Measurements from ENCODE around the gene FMN1. TPM values are rescaled to one million over a fixed set of nuclear protein-coding genes. Genes with fewer than 3 reads are reported as not detected.

Gene FMN1
- total and polyA plus RNA-seq, 2 of the 13 experiments (the other 11 are each of a cell fraction or from before 2014, with no cell fraction given): 0.20 to 0.60 TPM

DNA sequence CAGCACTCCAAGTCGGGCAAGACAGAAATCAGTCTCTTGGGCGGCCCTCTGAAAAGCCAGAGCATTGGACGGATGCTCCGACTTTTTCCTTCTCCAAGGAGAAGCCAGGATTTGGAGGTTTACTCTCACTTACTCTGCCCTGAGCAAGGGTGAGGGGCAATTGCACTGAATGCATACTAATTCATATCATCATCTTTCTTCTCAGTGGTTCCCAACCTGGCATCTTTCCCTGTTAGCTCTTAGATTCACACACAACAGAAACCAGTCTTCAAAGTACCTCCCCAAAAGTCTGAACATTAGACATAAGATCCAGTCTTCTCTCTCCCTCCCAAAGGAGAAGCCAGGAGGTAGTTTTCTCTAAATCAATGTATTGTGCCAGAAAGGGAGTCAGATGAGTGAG, 257.5 kb downstream of the FMN1 start:
- CTCF ChIA-PET (ENCODE audit: low intra/inter-chr PET ratio, low total read pairs): interaction anchor here (1.2 to 2.2 kb wide), 2 partner anchors 274 to 286 kb away, joined by 3 to 22 read pairs; no protein-coding TSS in a partner anchor
- in situ Hi-C loops (cut with HindIII; ENCODE audit: extremely low pct_ligation_motif_present, low pct_unique_long_range_greater_than_20kb): loop anchor here (5.0 kb wide), 1 partner anchor 275 kb away; no protein-coding TSS in a partner anchor
- H2AFZ ChIP-seq (ENCODE audit: low read length): no peak overlapping the region
- intact Hi-C loops (cut with micrococcal nuclease; ENCODE audit: unreplicated experiment): loop anchor here (1.0 to 10.0 kb wide), 4 partner anchors 52 to 288 kb away; no protein-coding TSS in a partner anchor
- no peaks in the 10 kb centered on the region for H3K79me2 ChIP-seq (ENCODE audit: insufficient read depth, low read length)
- no peak for DNase-seq (ENCODE audit: low spot score)
- POLR2A ChIA-PET: no interaction called here
- BruUV-seq (replicated peaks): no TSS peak
- no peak overlapping the region for H3K27ac ChIP-seq (ENCODE audit: extremely low read length, insufficient read depth, low read length)
- H3K27me3 ChIP-seq (ENCODE audit: control insufficient read depth in 1 of 2, insufficient read depth in 2 of 2, low read length in 2 of 2): no peaks in the 10 kb centered on the region
- no peak for FAIRE-seq
- H3K4me2 ChIP-seq (ENCODE audit: low read depth, low read length): no peak overlapping the region
- WGBS (ENCODE audit: low lambda C conversion rate): 64% methylated on average over 4 of the region's 4 CpGs
- H3K4me3 ChIP-seq (replicated peaks in 1 of 3; ENCODE audit: insufficient read depth in 1 of 3, low read depth in 2 of 3, low read length in 3 of 3): no peak overlapping the region
- no peaks in the 10 kb centered on the region for H3K36me3 ChIP-seq (replicated peaks in 1 of 2; ENCODE audit: control insufficient read depth in 1 of 2, insufficient read depth in 2 of 2, low read length in 2 of 2)
- no peak overlapping the region for H3K9ac ChIP-seq (ENCODE audit: insufficient read depth, low read depth, low read length)
- no peaks in the 10 kb centered on the region for H4K20me1 ChIP-seq (ENCODE audit: insufficient read depth, low read length)
- no peaks in the 10 kb centered on the region for H3K4me1 ChIP-seq (ENCODE audit: insufficient read depth, low read length)
- ATAC-seq: no peak
- TF ChIP-seq ZNF788 (CRISPR knock-in tag; IDR thresholded peaks at IDR 0.05; ENCODE audit: borderline replicate concordance) (no peak), MXI1 (IDR thresholded peaks at IDR 0.05; ENCODE audit: borderline replicate concordance, low read depth, low read length) (no peak), TCF7L2 (IDR thresholded peaks at IDR 0.05; ENCODE audit: low read depth, low read length) (no peak), ZSCAN12 (CRISPR knock-in tag; IDR thresholded peaks at IDR 0.05) (no peak), ZNF44 (CRISPR knock-in tag; IDR thresholded peaks at IDR 0.05) (no peak)
- TF ChIP-seq, protein P1, sequence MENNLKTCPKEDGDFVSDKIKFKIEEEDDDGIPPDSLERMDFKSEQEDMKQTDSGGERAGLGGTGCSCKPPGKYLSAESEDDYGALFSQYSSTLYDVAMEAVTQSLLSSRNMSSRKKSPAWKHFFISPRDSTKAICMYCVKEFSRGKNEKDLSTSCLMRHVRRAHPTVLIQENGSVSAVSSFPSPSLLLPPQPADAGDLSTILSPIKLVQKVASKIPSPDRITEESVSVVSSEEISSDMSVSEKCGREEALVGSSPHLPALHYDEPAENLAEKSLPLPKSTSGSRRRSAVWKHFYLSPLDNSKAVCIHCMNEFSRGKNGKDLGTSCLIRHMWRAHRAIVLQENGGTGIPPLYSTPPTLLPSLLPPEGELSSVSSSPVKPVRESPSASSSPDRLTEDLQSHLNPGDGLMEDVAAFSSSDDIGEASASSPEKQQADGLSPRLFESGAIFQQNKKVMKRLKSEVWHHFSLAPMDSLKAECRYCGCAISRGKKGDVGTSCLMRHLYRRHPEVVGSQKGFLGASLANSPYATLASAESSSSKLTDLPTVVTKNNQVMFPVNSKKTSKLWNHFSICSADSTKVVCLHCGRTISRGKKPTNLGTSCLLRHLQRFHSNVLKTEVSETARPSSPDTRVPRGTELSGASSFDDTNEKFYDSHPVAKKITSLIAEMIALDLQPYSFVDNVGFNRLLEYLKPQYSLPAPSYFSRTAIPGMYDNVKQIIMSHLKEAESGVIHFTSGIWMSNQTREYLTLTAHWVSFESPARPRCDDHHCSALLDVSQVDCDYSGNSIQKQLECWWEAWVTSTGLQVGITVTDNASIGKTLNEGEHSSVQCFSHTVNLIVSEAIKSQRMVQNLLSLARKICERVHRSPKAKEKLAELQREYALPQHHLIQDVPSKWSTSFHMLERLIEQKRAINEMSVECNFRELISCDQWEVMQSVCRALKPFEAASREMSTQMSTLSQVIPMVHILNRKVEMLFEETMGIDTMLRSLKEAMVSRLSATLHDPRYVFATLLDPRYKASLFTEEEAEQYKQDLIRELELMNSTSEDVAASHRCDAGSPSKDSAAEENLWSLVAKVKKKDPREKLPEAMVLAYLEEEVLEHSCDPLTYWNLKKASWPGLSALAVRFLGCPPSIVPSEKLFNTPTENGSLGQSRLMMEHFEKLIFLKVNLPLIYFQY (CRISPR knock-in tag; IDR thresholded peaks at IDR 0.05; ENCODE audit: borderline replicate concordance): no peak
- H3K9me3 ChIP-seq (ENCODE audit: low read length): no peaks in the 10 kb centered on the region

Measured in HepG2 (cell line).